ENCODE measurements around the gene CKMT2.

CKMT2 gene

DNA sequence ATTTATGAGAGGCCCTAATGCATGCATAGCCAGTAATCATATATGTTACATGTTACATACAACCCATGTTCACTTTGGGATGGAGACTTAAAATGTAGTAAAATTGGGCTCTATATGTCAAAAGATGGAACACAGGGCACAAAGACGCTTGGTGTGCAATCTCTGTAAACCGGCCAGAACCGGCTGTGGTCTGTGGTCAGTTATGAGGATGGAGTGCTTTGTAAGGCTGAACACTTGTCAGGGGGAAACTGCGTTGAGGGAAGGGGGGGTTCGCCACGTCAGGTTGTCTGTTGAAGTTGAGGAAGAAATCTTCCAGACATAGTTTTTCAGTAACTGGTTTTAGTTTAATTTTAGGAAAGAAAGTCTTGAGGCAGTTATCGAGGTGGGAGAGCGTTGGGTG lies 2.7 kb upstream of the CKMT2 start:
- no peaks in the 10 kb centered on the region for H3K4me1 ChIP-seq
- no peaks in the 10 kb centered on the region for H3K9me3 ChIP-seq
- no peak overlapping the region for H3K4me3 ChIP-seq
- H3K36me3 ChIP-seq (replicated peaks) = no peaks in the 10 kb centered on the region
- DNase-seq (ENCODE audit: low spot score in 2 of 2) = no peak
- no peaks in the 10 kb centered on the region for H3K27me3 ChIP-seq (ENCODE audit: low read depth)
- in situ Hi-C loops (cut with MboI; ENCODE audit: low sequenced_read_pairs) = no loop called here

- Histone ChIP-seq H3K4me3 (no peak overlapping the region), H3K9me3 (no peaks in the 10 kb centered on the region), H3K36me3 (replicated peaks) (no peaks in the 10 kb centered on the region), H3K27me3 (ENCODE audit: low read depth) (no peaks in the 10 kb centered on the region), H3K4me1 (no peaks in the 10 kb centered on the region)
- DNase-seq (ENCODE audit: low spot score in 2 of 2) = no peak
- in situ Hi-C loops (cut with MboI; ENCODE audit: low sequenced_read_pairs) = no loop called here
Measured at GRCh38 chr5:81232464-81233079, 550 bp upstream of the CKMT2 start.

GRCh38 chr5:81234299-81234698 lies 1.2 kb downstream of the CKMT2 start:
- Histone ChIP-seq H3K4me1 (no peaks in the 10 kb centered on the region), H3K27me3 (ENCODE audit: low read depth) (no peaks in the 10 kb centered on the region), H3K36me3 (replicated peaks) (no peaks in the 10 kb centered on the region), H3K4me3 (no peak overlapping the region), H3K9me3 (no peaks in the 10 kb centered on the region)
- DNase-seq (ENCODE audit: low spot score in 2 of 2) = no peak
- in situ Hi-C loops (cut with MboI; ENCODE audit: low sequenced_read_pairs) = no loop called here

DNA sequence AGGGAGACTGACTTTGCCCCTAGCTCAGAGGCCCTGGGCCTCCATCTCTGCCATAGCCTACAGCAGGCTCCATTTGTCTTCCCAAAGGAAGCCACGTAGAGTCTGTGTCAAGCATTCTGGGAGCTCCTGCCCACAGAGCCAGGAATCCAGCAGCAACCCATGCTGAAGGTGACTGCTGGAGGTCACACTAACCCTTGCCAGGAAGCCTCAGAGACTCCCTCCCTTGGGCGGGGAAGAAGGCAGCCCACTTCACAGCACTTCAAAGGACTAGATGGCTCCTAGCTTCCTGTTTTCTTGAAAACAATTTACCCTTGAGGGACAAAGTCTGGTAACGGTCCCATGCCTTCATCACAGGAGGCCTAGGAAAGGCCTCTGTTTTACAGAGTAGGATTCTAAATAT lies 1.7 kb downstream of the CKMT2 start:
- Histone ChIP-seq H3K27me3 (ENCODE audit: low read depth) (no peaks in the 10 kb centered on the region), H3K4me1 (no peaks in the 10 kb centered on the region), H3K36me3 (replicated peaks) (no peaks in the 10 kb centered on the region), H3K4me3 (no peak overlapping the region), H3K9me3 (no peaks in the 10 kb centered on the region)
- in situ Hi-C loops (cut with MboI; ENCODE audit: low sequenced_read_pairs) = no loop called here
- DNase-seq (ENCODE audit: low spot score in 2 of 2) = no peak

- H3K36me3 ChIP-seq (replicated peaks) = no peaks in the 10 kb centered on the region
- H3K27me3 ChIP-seq (ENCODE audit: low read depth) = no peaks in the 10 kb centered on the region
- no peak for DNase-seq (ENCODE audit: low spot score in 2 of 2)
- H3K4me3 ChIP-seq = no peak overlapping the region
- no peaks in the 10 kb centered on the region for H3K9me3 ChIP-seq
- in situ Hi-C loops (cut with MboI; ENCODE audit: low sequenced_read_pairs) = no loop called here
- no peaks in the 10 kb centered on the region for H3K4me1 ChIP-seq
Measured at GRCh38 chr5:81235287-81236072, 2.4 kb downstream of the CKMT2 start.

GRCh38 chr5:81238460-81238859 lies 5.3 kb downstream of the CKMT2 start:
- in situ Hi-C loops (cut with MboI; ENCODE audit: low sequenced_read_pairs) = no loop called here
- H3K9me3 ChIP-seq = no peaks in the 10 kb centered on the region
- no peak overlapping the region for H3K4me3 ChIP-seq
- H3K4me1 ChIP-seq = no peaks in the 10 kb centered on the region
- H3K27me3 ChIP-seq (ENCODE audit: low read depth) = no peaks in the 10 kb centered on the region
- no peak for DNase-seq (ENCODE audit: low spot score in 2 of 2)
- no peaks in the 10 kb centered on the region for H3K36me3 ChIP-seq (replicated peaks)

GRCh38 chr5:81239613-81240012 lies 6.5 kb downstream of the CKMT2 start:
- H3K4me1 ChIP-seq = no peaks in the 10 kb centered on the region
- H3K4me3 ChIP-seq = no peak overlapping the region
- H3K27me3 ChIP-seq (ENCODE audit: low read depth) = no peaks in the 10 kb centered on the region
- no peak for DNase-seq (ENCODE audit: low spot score in 2 of 2)
- no peaks in the 10 kb centered on the region for H3K9me3 ChIP-seq
- no peaks in the 10 kb centered on the region for H3K36me3 ChIP-seq (replicated peaks)
- in situ Hi-C loops (cut with MboI; ENCODE audit: low sequenced_read_pairs) = no loop called here

- Histone ChIP-seq H3K4me1 (no peaks in the 10 kb centered on the region), H3K9me3 (no peaks in the 10 kb centered on the region), H3K36me3 (replicated peaks) (no peaks in the 10 kb centered on the region), H3K4me3 (no peak overlapping the region), H3K27me3 (ENCODE audit: low read depth) (no peaks in the 10 kb centered on the region)
- in situ Hi-C loops (cut with MboI; ENCODE audit: low sequenced_read_pairs) = no loop called here
- no peak for DNase-seq (ENCODE audit: low spot score in 2 of 2)
Measured at GRCh38 chr5:81241001-81241400, 7.9 kb downstream of the CKMT2 start.

GRCh38 chr5:81241961-81242648 lies 9.0 kb downstream of the CKMT2 start:
- Histone ChIP-seq H3K27me3 (ENCODE audit: low read depth) (no peaks in the 10 kb centered on the region), H3K36me3 (replicated peaks) (no peaks in the 10 kb centered on the region), H3K4me1 (no peaks in the 10 kb centered on the region), H3K9me3 (no peaks in the 10 kb centered on the region), H3K4me3 (no peak overlapping the region)
- in situ Hi-C loops (cut with MboI; ENCODE audit: low sequenced_read_pairs) = no loop called here
- DNase-seq (ENCODE audit: low spot score in 2 of 2) = no peak

DNA sequence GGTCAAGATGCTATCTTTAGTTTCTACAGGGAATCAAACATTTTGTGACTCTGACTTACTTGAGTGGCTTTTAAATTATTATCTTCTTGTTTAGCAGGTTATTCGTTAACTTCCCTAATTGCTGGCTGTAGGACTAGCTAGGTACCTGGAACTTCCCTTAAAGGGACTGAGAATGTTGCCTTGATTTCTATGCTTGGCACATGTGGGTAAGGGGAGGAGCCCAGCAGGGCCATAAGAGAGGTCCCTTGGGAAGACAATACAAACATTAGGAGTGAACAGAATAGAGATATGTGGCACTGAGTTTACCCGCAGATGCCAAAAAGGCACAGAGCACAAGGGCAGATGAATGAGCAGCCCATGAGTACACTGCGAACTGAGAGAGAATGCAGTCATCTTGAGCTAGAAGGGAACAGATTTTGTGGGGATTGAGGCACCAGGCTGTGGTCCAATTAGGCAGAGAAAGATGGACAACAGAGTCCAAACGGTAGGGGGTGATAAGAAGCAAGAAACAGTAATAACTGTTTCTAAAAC lies 9.8 kb downstream of the CKMT2 start:
- Histone ChIP-seq H3K36me3 (replicated peaks) (no peaks in the 10 kb centered on the region), H3K9me3 (no peaks in the 10 kb centered on the region), H3K27me3 (ENCODE audit: low read depth) (no peaks in the 10 kb centered on the region), H3K4me1 (peaks cover 3% of the 10 kb centered on the region; the same call in 1 of the 2 replicates), H3K4me3 (no peak overlapping the region)
- DNase-seq (ENCODE audit: low spot score in 2 of 2) = no peak
- in situ Hi-C loops (cut with MboI; ENCODE audit: low sequenced_read_pairs) = no loop called here

GRCh38 chr5:81244451-81244850 lies 11.3 kb downstream of the CKMT2 start:
- no peaks in the 10 kb centered on the region for H3K36me3 ChIP-seq (replicated peaks)
- no peak overlapping the region for H3K4me3 ChIP-seq
- H3K4me1 ChIP-seq = peaks cover 4% of the 10 kb centered on the region; the same call in 1 of the 2 replicates
- no peak for DNase-seq (ENCODE audit: low spot score in 2 of 2)
- in situ Hi-C loops (cut with MboI; ENCODE audit: low sequenced_read_pairs) = no loop called here
- H3K9me3 ChIP-seq = no peaks in the 10 kb centered on the region
- no peaks in the 10 kb centered on the region for H3K27me3 ChIP-seq (ENCODE audit: low read depth)

DNA sequence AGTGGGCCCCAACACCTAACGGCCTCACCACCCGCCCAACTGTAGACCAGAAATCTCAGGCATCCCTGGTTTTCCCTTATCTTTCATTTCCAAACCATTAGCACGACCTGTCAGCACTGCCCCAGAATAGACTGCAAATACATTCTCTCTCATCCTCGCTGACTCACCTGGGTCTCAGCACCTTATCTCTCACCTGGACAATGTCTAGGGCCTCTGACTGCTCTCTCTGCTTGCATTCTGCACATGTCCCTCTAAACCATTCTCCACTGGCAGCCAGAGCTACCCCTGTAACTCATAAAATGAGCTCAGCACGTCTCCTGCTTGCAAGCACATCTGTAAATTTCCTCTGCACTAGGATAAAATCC lies 12.7 kb downstream of the CKMT2 start:
- Histone ChIP-seq H3K27me3 (ENCODE audit: low read depth) (no peaks in the 10 kb centered on the region), H3K4me1 (peaks cover 4% of the 10 kb centered on the region; the same call in 1 of the 2 replicates), H3K36me3 (replicated peaks) (no peaks in the 10 kb centered on the region), H3K4me3 (no peak overlapping the region), H3K9me3 (no peaks in the 10 kb centered on the region)
- no peak for DNase-seq (ENCODE audit: low spot score in 2 of 2)
- in situ Hi-C loops (cut with MboI; ENCODE audit: low sequenced_read_pairs) = no loop called here

DNA sequence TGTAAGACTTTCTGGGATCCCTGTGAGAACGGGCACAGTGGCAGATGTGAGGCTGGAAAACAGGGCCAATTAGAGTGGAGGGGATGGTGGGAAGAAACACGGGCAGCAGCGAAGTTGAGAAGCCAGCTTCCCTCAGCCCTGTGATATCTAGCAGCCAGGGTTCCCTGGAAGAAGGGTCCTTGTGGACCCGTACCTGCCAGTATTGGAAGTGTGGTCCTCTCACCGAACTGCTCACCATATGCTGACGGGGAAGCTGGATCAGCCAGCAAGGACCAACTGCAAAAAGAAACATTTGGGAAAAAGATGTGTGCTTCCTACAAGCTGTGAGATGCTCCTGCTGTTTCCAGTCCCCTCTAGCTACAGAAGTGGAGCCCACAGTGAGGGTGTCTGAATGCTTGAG lies 13.6 kb downstream of the CKMT2 start:
- no peaks in the 10 kb centered on the region for H3K9me3 ChIP-seq
- no peak overlapping the region for H3K4me3 ChIP-seq
- no peaks in the 10 kb centered on the region for H3K36me3 ChIP-seq (replicated peaks)
- no peak for DNase-seq (ENCODE audit: low spot score in 2 of 2)
- no peaks in the 10 kb centered on the region for H3K27me3 ChIP-seq (ENCODE audit: low read depth)
- in situ Hi-C loops (cut with MboI; ENCODE audit: low sequenced_read_pairs) = no loop called here
- H3K4me1 ChIP-seq = peaks cover 4% of the 10 kb centered on the region; the same call in 1 of the 2 replicates

DNA sequence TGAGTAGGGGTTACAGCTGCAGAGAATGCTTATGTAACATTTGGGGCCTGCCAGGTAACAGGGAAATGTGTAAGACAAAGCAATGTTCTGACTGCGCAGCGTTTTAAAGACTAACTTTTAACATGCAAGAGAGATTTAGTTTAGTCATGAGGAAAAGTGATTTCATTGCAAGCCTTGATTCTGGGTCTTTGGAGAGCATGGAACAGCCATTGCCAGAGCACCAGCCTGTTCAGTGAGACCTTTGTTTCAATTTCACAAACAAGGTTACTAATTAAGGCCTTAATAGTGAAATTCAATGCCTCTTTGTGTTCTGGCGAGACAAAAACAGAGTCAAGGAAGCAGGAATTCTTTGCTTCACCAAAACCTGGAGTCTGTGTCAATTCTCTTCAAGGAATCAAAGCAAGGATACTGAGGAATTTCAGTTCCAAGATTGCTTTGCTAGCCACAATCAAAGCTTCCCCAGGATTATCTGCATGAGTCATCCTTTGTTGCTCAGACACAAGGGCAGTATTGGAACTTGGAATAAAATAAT lies 14.4 kb downstream of the CKMT2 start:
- peaks cover 4% of the 10 kb centered on the region; the same call in 1 of the 2 replicates for H3K4me1 ChIP-seq
- in situ Hi-C loops (cut with MboI; ENCODE audit: low sequenced_read_pairs) = no loop called here
- H3K36me3 ChIP-seq (replicated peaks) = no peaks in the 10 kb centered on the region
- H3K9me3 ChIP-seq = no peaks in the 10 kb centered on the region
- no peak for DNase-seq (ENCODE audit: low spot score in 2 of 2)
- no peak overlapping the region for H3K4me3 ChIP-seq
- no peaks in the 10 kb centered on the region for H3K27me3 ChIP-seq (ENCODE audit: low read depth)

Measured in HAP-1 (cell line).